Stimulated activated CD4-positive, alpha-beta T cell treated with anti-CD3 and anti-CD28 coated beads, Interleukin-15, amount 100 ng/mL, for 1 hour (primary cell): ENCODE results near the gene APLN.

Experiments used
- DNase-seq, 2 donors: peaks; one replicate each; pipeline ENCODE4 v3.0.0-alpha.2; 2020; ENCODE audit warnings: low read depth in 1 of 2, low spot score in 1 of 2

Gene APLN

DNA sequence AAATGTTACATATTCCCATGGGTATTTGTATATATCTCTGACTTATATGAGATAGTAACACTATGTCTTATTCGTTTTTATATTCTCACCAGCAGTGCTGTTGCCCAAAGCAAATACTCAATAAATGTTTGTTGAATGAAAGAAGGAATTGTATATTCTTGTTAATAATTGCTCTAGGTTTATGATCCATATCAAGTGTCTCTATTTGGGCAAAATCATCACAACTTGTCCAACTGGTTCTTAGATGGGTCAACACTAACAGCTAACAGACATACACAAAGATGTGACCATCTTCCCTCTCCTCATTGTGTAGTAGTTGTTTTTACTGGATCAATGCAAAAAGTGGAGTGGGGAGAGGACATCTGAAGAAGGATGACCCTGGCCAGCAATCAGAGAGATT, 6.6 kb upstream of the APLN start:
- DNase-seq, result no peak

DNA sequence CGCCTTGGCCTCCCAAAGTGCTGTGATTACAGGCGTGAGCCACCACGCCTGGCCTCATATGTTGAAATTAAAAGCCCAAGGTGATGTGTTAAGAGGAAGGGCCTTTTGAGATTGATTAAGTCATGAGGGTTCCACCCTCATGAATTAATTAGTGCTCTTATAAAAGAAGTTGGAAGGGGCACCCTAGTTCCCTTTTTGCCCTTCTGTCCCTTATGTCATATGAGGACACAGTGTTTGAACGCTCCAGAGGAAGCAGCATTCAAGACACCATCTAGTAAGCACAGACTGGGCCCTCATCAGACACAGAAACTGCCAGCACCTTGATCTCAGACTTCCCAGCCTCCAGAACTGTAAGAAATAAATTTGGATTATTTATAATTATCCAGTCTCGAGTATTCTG, 5.1 kb upstream of the APLN start:
- no peak for DNase-seq

DNA sequence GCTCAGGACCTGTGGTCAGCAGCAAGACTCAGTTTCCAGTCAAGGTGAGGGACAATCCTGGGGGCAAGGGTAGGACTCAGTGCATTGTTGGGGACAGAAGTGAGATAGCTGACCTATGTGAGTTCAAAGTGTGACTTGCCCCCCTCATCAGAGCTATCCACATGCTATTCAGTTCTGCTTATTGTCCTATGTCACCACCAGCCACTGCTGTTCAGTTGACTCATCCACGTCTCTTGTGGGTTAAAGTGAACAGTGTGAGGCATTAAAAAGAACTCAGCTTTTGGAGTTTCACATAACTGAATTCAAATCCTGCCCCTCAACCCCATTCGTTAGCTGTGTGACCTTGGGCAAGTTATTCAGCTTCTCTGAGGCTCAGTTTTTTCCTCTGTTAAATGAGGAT, 4.4 kb upstream of the APLN start:
- DNase-seq, result no peak

DNA sequence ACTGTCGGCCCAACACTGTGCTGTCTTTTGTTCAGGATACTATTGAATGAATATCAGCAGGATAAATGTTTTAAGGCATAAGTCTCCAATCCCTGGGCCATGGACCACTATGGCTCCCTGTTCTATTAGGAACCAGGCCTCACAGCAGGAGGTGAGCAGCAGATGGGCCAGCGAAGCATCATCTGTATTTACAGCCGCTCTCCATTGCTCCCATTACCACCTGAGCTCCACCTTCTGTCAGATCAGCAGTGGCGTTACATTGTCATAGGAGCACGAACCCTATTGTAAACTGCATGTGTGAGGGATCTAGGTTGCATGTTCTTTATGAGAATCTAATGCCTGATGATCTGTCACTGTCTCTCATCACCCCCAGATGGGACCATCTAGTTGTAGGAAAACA, 3.7 kb upstream of the APLN start:
- DNase-seq, result no peak

DNA sequence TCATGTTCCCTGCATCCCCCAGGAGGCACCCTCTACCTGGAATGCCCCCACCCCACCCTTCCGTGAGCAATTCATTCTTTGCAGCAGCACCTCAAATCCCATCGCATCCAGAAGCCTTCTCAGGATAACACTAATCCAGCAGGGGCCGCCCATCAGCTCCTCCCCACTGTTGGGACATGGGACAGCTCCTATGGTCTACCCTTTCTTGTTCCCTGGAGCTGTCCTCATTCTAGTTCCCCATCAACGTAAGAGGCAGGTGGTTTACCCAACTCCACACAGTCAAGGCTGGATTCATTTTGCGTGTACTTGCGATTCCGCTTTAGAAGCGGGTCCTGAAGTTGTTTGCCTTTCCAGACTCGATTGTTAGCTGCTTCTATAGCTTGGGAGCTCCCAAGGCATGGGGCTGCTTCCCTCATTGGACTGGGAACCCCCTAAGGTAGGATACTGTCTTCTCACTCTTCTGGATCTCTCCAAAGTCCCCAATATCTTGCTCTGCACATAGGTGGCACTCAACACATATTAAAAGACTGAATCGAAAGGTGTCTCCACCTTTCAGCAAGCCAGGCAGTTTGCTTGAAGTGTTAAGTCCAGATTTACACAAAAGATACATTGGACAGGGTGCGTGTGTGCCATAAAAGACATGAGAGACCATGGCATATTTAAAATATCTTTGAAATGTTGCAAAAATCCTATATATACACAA, 942 bp upstream of the APLN start:
- DNase-seq, result no peak

DNA sequence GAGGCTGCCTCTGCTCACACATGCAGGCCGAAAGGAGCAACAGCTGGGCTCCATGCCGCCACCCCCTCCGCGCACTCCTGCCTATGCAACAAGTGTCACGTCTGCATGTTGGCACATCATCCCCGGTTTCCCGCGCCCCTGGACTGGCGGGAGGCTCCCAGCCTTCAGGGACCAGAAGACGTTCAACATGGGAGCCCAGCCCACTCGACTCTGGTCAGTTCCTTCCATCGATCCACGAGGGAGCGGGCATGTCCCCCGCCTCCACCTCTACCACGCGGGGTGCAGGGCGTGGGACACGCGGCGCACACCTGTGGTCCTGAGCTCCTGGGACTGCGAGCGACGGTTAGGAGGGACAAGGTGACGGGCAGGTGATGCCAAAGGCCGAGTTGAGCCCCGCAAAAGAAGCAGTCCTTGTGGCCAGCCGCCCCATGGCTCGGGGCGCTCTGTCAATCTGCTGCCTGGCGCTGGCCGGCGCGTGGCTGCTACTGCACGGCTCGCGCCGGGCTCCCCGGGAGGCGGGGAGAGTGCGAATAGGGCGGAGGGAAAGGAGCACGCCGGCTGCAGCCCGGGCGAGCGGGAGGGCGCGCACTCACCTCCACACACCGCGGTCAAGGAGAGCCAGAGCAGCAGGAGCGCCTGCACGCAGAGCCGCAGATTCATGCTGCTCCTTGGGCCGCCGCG, 645 bp downstream of the APLN start:
- no peak for DNase-seq

DNA sequence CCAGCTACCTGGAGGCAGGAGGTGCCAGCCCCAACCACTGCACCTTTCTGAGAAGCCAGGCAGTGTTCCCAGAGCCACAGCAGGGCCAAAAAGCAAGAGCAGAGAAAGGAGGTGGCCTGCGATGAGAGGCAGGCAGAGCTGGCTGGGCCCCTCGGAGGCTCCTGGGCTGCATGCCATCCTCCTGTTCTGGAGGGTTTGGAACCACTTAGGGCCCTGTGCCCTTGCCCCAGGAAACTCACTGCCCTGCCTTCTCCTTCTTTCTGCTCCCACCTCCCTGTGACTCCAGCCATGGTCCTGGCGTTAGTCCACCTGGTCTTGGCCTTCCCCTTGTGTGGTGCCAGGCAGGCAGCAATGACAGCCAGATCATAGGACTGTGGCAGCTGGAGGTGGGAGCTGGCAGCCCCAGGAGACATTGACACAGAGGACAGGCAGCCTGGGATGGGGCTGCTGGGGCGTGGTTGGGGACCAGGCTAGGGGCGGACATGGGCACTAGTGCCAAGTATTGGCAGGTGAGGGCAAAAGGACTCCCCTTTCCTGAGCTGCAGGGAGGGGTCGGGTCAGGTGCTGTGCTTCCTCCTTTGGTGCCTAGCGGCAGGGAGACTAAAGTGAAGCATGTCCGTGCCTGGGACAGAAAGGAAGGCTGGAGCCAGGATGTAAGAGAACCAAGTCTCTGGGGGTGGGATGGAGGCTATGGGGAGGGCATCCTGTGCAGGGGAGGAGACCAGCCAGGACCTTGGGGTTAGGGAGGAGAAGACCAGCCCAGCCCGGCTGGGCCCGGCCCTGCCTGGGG, 1.4 kb downstream of the APLN start:
- no peak for DNase-seq

DNA sequence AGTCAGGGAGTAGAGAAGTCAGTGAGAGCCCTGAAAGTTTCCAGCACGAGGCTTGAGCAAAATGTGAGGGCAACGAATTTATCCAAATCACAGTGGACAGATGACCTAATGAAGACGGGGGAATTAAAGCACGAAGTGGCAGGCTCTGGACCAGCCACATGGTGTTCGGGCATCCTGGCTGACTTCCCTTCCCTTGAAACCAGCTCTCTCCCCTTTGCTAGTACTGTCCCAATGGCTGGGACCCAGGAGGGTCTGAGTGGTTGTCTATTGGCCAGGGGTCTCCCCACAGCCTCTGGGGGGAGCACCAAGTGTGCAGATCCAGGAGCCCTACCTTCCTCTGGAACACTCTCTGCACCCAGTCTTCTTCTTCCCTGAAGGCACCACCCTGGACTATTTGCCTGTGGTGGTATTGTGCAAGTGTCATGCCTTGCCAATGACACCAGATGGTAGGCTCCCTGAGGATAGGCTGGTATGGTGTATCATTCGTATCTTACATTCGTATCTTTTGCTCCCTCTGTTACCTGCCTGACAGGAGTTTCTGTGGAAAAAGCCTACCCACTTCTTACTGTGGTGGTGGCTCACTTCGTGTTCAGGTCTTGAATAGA, 2.1 kb downstream of the APLN start:
- DNase-seq, result no peak

DNA sequence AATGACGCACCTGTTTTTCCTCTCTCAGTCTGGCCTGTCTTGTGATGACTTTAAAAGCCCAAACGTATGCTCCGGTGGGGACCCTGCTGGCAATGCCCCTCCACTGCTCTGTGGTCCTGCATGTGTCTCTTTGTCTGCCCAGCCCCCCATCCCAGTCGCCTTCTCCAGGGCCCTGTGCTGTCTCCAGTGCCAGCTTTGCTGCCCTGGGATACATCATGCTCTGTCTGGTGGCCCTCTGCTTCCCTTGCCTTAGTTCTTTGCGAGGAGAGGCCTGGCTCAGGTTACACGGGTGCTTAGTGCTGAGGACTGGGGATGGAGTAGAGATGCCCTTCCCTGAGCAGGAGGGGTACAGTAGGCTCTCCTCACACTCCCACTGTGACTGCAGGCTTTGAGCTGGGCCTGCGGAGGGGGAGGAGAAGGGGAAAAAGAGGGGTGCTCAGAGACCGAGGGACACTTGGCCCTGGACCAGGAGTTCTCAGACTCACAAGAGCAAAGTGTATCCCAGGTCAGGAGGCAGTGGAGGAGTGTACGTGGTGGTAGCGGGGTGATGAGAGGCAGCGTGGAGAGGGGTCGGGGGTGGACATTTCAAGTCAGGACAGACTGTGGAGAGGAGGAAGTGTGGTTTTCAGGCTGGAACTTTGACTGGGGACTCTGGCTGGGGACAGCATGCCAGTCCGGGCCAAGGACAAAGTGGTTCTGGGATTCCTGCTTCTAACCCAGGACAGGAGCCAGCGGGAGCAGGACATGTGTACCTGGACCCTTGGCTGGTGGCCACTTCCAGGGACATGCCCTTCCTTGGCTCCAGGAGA, 2.8 kb downstream of the APLN start:
- DNase-seq, result no peak

DNA sequence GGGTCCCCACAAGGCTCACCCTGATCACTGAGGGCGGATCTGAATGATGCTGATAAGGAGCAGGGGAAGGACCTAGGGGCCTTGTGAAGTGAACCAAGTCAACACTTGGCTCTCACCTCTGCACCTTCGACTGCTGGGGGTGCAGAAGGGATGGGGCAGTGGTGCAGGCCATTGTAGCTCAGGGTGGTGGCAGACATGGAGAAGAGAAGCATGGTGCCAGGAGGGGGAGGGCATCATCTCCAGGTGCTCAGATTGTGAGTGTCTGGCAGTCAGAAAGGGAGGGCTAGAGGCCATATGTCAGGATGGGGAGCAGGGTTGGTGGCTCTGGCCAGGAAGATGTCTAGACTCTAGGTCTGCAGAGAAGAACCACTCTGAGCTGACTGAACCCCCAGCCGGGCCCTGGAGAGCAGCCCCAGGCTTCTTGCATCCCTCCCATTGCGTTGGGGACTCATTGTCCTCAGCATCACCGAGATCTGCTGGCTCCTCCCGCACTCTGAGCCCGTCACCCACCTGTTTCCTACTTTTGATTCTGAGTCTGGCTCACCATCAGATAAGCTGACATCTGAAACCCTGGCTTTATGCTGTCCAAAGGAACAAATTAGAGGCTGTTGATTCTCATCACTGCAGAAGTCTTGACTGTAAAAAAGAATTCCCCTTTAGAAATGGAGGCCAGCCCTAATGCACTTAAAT, 3.8 kb downstream of the APLN start:
- no peak for DNase-seq

DNA sequence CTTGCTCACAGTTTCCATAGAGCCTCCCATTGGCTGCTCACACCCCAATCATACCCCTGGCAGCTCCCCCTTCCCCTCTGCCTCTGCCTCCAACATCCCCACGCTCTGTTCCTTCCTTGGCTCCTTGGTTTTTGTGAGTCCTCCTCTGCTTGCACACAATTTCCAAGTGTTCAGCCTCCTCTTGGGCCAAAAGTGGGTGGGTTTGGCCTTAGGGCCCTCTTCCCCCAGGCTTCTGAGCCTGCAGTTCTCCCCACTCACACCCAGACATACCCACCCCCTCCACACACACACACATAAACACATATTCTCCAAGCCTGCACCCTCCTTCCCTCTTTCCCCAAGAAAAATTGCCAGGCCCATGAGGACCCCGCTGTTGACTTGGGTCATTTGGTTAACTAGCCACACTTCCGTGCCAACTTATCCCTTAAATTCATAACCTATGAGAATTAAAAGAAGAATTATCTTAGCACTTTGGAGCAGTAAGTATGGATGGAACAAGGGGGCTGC, 4.5 kb downstream of the APLN start:
- DNase-seq, result no peak

DNA sequence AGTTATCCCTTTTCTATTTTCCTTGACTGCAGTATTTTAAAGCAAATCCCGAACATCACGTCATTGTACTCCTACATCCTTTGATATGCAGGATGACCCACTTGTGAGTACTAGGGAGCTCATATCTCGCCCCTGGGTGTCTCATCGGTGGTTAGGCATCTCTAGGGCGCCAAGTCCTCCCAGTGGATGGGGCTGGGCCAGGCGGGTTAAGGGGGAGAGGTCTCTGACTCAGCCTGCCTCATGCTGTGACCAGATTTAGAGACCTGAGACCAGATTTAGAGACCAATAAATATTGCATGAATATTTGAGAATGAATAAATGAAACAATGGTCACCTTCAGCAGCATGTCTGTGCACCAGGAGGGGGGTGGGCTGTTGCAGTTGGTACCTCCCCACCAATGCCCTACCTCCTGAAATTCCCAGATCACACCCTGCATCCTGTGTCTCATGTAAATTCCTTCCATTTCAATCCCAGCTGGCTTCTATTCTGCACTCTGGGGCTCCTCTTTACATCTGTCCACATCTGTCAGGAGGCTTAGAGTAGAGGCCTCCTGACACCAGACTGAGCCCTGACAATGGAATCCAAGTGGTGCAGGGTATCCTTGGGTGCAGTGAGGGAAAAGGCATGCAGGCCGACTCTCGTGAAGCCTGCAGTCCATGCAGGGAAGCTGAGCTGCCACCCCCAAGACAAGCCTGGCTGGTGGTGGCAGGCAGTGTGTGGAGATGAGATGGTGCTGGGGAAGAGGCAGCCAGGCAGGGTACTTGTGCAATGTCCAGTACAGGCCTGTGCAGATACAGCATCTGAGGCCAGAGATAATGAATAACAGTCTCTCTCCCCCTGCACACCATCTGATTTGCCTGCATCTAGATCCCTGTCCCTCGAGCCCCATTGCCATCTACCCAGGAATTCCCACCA, 5.2 kb downstream of the APLN start:
- DNase-seq, result no peak

DNA sequence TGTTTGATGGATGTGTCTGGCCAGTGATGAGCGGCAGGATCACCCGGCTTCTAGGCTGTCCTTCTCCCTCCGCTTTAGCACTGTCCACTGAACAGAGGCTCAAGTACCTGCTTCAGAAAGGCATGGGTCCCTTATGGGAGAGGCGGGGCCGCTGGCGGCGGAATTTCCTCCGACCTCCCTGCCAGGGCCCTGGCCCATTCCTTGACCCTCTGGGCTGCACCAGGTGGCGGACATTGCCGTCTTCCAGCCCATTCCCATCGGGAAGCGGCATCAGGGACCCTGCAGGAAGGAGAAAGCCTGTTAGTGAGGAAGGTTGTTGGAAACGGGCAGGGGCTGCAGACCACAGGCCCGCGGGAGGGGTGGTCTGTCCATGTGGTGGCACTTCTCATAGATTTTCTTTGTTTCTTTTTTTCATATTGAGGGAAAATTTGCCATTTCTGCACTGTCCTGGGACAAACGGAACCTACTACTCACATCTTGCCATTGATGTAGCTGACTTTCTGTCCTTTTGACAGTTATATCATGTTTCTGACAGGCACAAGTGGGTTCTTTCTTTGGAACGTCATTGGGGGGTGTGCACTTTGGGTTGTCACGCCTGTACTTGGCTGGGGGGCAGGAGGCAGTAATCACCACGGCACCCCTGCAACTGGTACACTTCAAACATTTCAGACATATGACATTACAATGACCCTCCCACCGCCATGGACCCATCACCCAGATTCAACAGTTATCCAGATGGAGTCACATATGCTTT, 6.1 kb downstream of the APLN start:
- no peak for DNase-seq

DNA sequence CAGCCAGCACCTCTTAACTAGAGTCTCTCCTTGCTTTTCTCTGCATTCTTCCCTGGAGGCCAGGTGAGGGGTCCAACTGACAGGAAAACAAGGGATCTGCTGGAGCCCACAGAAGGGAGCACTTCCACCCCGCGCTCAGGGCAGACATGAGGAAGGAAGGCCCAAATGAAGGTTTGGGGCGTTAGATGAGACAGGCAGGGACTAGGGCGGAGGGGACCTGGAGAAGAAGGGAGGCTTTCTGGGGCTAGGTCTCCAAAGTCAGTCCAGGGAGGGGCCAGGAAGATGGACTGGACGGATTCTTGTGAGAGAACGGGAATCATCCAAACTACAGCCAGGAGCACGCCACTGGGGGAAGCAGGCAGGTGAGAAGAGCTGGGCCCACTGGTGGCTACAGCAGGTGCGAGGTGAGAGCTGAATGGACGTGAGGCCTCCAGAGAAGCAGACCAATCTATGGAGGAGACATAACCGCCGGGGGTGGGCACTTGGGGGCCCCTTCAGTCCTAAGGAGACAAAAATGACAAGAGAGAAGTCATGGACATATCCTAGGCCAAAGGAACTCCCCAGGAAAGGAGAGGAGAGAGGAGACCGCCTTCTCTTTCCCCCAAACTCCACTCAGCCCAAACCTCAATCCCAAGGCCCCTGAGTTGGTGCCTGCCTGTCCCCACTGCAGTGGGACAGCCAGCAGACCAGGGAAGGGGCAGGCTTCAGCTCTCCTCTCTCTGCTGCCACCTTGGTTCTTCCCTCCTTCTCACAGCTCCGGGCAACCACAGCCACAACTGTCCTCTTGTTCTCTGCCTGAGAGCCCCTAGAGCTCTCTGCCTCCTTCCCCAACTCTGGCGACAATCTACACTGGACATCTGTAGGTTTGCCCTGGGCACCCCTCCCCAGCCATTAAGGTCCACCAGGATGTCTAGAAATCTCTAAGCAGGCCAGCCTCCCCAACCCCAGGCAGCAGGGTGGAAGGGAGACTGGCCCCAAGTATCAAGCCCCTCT, 7.0 kb downstream of the APLN start:
- DNase-seq, result no peak

DNA sequence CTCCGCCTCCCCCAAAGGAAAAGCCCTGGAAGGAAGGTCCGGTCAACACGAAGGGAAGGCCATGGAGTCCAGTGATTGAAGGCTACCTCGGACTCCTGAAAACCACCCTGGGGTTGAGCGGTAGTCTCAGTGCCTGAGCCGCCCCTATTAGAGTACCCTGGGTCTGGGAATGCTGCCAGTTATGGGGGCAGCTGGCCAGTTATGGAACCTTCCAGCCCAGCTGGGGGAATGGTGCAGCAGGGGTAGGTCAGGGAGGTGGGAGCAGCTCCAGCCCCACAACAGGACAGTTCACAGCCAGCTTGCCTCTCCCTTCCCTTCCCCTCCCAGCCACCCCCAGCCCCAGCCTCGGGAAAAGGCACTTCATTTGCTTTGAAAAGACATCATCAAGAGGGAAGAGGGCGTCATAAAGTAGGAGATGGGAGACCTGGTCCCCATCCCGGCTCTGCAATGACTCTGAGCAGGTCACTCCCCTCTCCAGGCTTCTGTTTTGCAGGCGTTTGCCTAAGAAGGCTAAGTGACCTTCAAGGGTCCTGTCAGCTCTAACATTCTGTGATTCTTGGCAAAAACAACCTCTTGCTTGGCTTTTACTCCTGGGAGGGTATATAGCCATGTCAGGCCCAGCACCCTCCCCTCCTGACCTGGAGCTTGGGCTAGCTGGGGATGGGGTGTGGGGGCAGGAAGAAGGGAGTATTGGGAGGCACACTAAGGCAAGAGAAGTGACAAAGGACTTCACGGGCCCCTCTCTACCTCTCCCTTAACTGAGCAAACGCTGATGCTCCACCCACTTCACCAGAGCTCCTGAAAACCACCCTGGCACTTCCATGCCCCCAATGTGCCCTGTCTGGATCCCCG, 8.0 kb downstream of the APLN start:
- DNase-seq, result no peak

DNA sequence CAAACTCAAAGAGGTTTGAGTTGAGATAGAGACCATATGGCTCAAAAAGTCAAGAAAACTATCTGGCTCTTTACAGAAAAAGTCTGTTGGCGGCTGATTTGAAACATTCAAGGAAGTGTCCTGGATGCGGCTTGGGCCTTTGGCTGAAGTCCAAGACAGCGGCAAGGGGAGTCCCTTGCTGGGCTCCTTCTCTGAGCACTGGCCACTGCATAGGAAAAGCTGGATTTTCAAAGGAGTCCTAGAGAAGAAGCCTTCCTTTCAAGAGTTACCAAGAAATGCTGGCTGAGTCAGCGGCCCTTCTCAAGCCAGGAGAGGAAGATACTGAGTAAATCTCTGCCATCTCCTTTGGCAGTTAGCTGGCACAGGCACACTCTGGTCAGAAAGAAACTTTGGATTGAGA, 12.1 kb downstream of the APLN start:
- no peak for DNase-seq
